Esophagus muscularis mucosa (tissue), 4 donors: ENCODE data around the gene HOXD11. TPM values are rescaled to one million over a fixed set of nuclear protein-coding genes. Genes with fewer than 3 reads are reported as not detected.

ENCODE experiments used
- DNase-seq: peaks from one replicate; pipeline ENCODE4 v3.0.0-alpha.2; 2017; ENCODE audit errors: extremely low spot score
- H3K27ac ChIP-seq, 4 donors: fragments of 200-600 bp; sonication (generic); replicated peaks in 1 of 4; 1 replicate in 3 of 4; 2 replicates in 1 of 4; pipeline ENCODE4 v1.5.1; 2016 to 2019; ENCODE audit warnings: mild to moderate bottlenecking in 1 of 4
- H3K27me3 ChIP-seq, 4 donors: fragments of 200-600 bp; sonication (generic); one replicate each; pipeline versions ENCODE4 v1.5.1 to v1.6.0; 2016 to 2019
- H3K36me3 ChIP-seq, 4 donors: fragments of 200-600 bp; sonication (generic); one replicate each; pipeline ENCODE4 v1.5.1; 2016 to 2019
- H3K4me1 ChIP-seq, 4 donors: fragments of 200-600 bp; sonication (generic); one replicate each; pipeline ENCODE4 v1.5.1; 2016 to 2019
- H3K4me3 ChIP-seq, 4 donors: fragments of 200-600 bp; sonication (generic); 1 replicate in 2 of 4; 2 replicates in 2 of 4; pipeline ENCODE4 v1.5.1; 2016 to 2019; ENCODE audit warnings: mild to moderate bottlenecking in 4 of 4, moderate library complexity in 1 of 4
- H3K9me3 ChIP-seq, 4 donors: fragments of 200-600 bp; sonication (generic); 1 replicate in 3 of 4; 2 replicates in 1 of 4; pipeline ENCODE4 v1.5.1; 2016 to 2019
- CTCF ChIP-seq, 3 experiments: fragments of 200-600 bp in 2 of 3; fragments of 450-650 bp in 1 of 3; sonication (generic) in 2 of 3; IDR thresholded peaks; one replicate each; pipeline ENCODE4 v1.5.1; 2017 to 2019; ENCODE audit warnings: antibody characterized with exemption in 3 of 3, mild to moderate bottlenecking in 2 of 3, moderate library complexity in 1 of 3
- EP300 ChIP-seq: sonication (generic); formaldehyde crosslinking; IDR thresholded peaks from one replicate; pipeline ENCODE4 v1.6.1; 2017; ENCODE audit warnings: antibody characterized with exemption
- POLR2A ChIP-seq: fragments of 450-650 bp; IDR thresholded peaks from one replicate; pipeline ENCODE4 v1.6.1; 2017; ENCODE audit warnings: antibody characterized with exemption, moderate library complexity, mild to moderate bottlenecking, low read depth
- POLR2AphosphoS5 ChIP-seq, 2 donors: sonication (generic); formaldehyde crosslinking; IDR thresholded peaks; one replicate each; pipeline ENCODE4 v1.6.1; 2017; ENCODE audit warnings: antibody characterized with exemption in 2 of 2
- WGBS: methylation state at CpG from one replicate; pipeline ENCODE4 v1.1.5; 2018; 5-methylcytosine and 5-hydroxymethylcytosine counted together
- intact Hi-C: fragments of 100-400 bp; cut with DNase I; formaldehyde crosslinking; loops from one replicate; pipeline ENCODE4 v1.15.1; 2023
- total RNA-seq, 4 donors: library from RNA; depleted of rRNA; stranded (reverse); fragments of >200 nt; gene quantifications; one replicate each; pipeline versions ENCODE4 v1.1.0 to v1.2.1, GENCODE V29; 2016

The HOXD11 gene
- total RNA-seq, 4 donors from 2014 or later: not detected

GRCh38 chr2:176129813-176130146 lies 22.7 kb downstream of the HOXD11 start:
- peaks cover 14 to 49% (median 26%) of the 10 kb centered on the region in 4 donors for H3K4me1 ChIP-seq
- H3K9me3 ChIP-seq: no peaks in the 10 kb centered on the region
- no peaks in the 10 kb centered on the region for H3K36me3 ChIP-seq
- no peak for DNase-seq
- peak overlapping the region; percentile 56 to 78 (median 71) for H3K27ac ChIP-seq
- TF ChIP-seq EP300 (no peak), POLR2A (no peak), POLR2AphosphoS5 (IDR thresholded peaks at IDR 0.05) (no peak), CTCF (IDR thresholded peaks at IDR 0.05) (no peak)
- peaks cover 0 to 100% (median 75%) of the 10 kb centered on the region in 4 donors for H3K27me3 ChIP-seq
- intact Hi-C loops: loop anchor here (5.0 kb wide), 4 partner anchors 328 to 688 kb away; no protein-coding TSS in a partner anchor
- WGBS: no CpG with 5 or more reads among the region's 43 CpGs
- H3K4me3 ChIP-seq: peak overlapping the region; percentile 52 to 61 (median 53)

- H3K4me3 ChIP-seq: peak overlapping the region; percentile 52 to 61 (median 53)
- WGBS: 6% methylated on average over 4 of the region's 100 CpGs
- no peak for TF ChIP-seq EP300
- TF ChIP-seq POLR2A: no peak
- TF ChIP-seq CTCF (IDR thresholded peaks at IDR 0.05): no peak
- no peak for TF ChIP-seq POLR2AphosphoS5 (IDR thresholded peaks at IDR 0.05)
- no peak for DNase-seq
- peaks cover 14 to 49% (median 26%) of the 10 kb centered on the region in 4 donors for H3K4me1 ChIP-seq
- H3K9me3 ChIP-seq: no peaks in the 10 kb centered on the region
- H3K27ac ChIP-seq: peak overlapping the region; percentile 56 to 78 (median 71)
- intact Hi-C loops: no loop called here
- peaks cover 0 to 100% (median 73%) of the 10 kb centered on the region in 4 donors for H3K27me3 ChIP-seq
- H3K36me3 ChIP-seq: no peaks in the 10 kb centered on the region
Observed at GRCh38 chr2:176130147-176130956, 23.3 kb downstream of the HOXD11 start.

- Histone ChIP-seq H3K9me3 (no peaks in the 10 kb centered on the region), H3K36me3 (no peaks in the 10 kb centered on the region), H3K27ac (peak overlapping the region; percentile 56 to 78 (median 71)), H3K4me3 (peak overlapping the region; percentile 52 to 61 (median 53)), H3K27me3 (peaks cover 1 to 100% (median 75%) of the 10 kb centered on the region in 4 donors), H3K4me1 (peaks cover 14 to 52% (median 29%) of the 10 kb centered on the region in 4 donors)
- intact Hi-C loops: no loop called here
- 19% methylated on average over 15 of the region's 15 CpGs for WGBS
- TF ChIP-seq EP300: no peak
- no peak for TF ChIP-seq CTCF (IDR thresholded peaks at IDR 0.05)
- no peak for TF ChIP-seq POLR2A
- no peak for DNase-seq
Observed at GRCh38 chr2:176130957-176131847, 24.1 kb downstream of the HOXD11 start.

- WGBS: 31% methylated on average over 4 of the region's 4 CpGs
- Histone ChIP-seq H3K9me3 (no peaks in the 10 kb centered on the region), H3K4me1 (peaks cover 18 to 57% (median 35%) of the 10 kb centered on the region in 4 donors), H3K36me3 (no peaks in the 10 kb centered on the region), H3K27me3 (peaks cover 6 to 100% (median 77%) of the 10 kb centered on the region in 4 donors), H3K27ac (peak overlapping the region in 2 of 4 donors; percentile 56 to 78), H3K4me3 (peak overlapping the region in 3 of 4 donors; percentile 6 to 61 (median 54))
- no peak for DNase-seq
- no peak for TF ChIP-seq POLR2AphosphoS5 (IDR thresholded peaks at IDR 0.05)
- no peak for TF ChIP-seq POLR2A
- TF ChIP-seq EP300: no peak
- no peak for TF ChIP-seq CTCF (IDR thresholded peaks at IDR 0.05)
- intact Hi-C loops: no loop called here
Observed at GRCh38 chr2:176131848-176132158, 24.7 kb downstream of the HOXD11 start.
